HG02973 (cell line): ENCODE measurements around the gene MPPE1.

Experiments
- ATAC-seq: cut with Tn5 transposase; IDR thresholded peaks from one replicate; pipeline ENCODE4 v1.9.1; 2021; ENCODE audit warnings: moderate library complexity; ENCODE audit not compliant: unreplicated experiment

The MPPE1 gene

DNA sequence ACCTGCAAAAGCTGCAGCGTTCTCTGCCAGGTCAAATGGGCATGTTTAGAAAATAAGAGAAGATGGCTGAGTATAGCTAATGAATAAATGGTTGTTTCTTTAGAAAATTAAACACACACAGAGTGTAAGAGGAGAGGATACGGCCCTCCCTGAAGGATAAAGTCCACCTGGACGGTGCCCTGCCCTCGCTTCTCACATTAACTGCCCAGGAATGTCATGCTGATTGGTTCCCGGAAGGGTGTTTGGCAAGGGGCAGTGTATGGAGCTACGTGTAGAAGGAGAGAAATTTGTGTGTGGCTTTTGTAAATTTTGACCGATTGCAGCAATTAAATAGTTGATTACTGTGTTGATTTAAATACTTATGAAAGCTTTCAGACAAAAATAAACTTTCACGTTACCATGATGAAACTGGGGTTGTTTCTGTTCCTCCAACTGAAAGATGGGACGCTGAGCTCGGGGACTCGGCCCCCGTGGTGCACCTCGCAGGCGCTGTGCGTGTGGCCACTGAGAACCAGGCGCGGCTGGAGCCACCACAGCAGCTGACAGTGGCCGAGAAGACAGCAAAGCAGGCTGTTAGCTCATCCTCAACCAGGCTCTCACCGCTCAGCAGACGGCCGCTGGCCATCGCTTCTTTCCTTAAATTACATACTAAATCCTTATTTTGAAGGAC, 22.7 kb downstream of the MPPE1 start:
- no peak for ATAC-seq

DNA sequence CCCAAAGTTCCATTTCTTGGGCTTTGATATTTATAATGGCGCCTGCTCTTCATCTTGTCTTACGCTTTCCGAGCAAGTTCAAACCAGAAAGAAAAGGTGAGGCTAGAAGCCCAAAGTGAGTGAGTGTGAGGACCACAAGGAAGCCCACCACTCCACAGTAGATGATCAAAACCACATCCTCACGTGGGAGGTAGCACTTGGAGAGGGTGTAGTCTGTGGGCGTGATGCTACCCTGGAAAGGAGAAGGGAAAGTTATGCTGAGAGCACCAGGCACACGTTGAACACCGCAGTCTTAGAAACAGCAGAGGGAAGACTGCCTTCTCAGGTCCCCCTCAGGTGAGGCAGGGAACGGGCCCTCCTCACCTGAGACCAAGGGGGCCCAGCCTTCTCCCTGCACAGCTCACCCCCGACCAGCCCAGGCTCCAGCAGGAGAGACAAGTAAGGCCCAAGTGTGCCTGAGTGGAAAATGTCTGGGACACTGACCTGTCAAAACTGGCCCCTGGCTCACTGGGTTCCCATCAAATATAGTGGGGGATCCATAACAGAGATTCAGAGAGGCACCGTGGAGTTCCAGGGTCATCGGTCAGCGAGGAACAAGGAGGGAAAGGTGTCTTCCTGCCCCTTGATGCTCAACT, 23.6 kb downstream of the MPPE1 start:
- no peak for ATAC-seq

DNA sequence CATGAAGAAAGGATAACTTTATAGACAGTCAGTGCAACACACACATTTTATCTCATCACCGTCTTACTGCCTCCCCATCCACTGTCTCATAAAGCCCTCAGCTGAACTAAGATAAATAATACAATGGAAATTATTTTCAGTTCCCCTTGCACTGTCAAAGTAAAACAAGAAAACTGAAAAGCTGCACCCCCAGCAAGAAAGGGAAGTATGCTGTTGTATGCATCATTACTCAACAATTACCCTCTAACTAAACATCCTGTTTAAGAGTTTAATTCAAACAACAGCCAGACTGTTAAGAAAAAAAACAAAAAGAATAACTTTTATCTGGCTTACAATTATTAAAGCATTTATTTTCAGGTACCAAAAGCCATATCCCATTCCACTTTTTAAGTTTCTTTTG, 25.0 kb downstream of the MPPE1 start:
- ATAC-seq = peak; percentile 77

DNA sequence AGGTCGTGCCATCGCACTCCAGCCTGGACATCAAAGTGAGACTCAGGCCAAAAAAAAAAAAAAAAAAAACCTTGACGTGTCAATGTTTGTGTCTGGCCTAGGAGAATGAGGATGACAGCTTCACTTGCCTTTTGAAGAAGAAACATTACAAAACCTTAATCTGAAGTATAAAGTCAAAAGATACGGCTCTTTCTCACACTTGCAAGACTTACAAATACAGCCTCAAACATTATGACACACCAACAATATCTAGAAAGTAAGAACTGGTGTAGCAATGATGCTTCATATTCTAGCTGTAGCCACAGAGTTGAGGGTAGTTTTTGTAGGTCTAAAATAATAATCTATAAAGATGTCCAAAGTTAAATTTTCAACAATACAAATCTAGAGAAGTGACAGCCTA, 25.5 kb downstream of the MPPE1 start:
- no peak for ATAC-seq

DNA sequence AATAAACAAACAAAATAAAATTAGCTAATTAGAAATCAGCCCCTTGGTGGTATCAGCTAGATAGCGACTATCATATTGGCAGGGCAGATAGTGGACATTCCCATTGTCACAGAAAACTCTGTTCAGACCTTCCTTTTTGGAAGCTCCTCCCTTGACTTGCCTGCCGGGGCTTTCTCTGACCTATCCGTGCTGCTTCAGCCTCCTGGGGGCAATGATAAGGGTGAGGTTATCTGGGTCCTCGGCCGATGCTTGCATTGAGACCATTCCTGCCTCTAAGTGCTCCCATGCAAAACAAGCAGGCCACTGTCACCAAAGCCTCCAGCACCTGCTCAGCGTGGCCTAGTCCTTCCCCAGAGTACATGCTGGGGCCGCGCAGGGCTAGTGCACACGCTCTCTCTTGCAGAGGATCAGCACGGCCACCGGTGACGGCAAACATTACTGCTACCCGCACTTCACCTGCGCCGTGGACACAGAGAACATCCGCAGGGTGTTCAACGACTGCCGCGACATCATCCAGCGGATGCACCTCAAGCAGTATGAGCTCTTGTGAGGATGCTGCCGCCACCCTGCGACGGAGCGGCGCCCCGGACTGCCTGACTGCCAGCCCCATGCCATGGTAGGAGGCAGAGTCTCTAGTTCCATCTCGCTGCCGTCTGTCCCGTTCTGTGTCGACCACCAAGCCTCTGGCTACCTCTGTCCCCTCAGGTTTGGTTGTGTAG, 27.4 kb downstream of the MPPE1 start:
- no peak for ATAC-seq

DNA sequence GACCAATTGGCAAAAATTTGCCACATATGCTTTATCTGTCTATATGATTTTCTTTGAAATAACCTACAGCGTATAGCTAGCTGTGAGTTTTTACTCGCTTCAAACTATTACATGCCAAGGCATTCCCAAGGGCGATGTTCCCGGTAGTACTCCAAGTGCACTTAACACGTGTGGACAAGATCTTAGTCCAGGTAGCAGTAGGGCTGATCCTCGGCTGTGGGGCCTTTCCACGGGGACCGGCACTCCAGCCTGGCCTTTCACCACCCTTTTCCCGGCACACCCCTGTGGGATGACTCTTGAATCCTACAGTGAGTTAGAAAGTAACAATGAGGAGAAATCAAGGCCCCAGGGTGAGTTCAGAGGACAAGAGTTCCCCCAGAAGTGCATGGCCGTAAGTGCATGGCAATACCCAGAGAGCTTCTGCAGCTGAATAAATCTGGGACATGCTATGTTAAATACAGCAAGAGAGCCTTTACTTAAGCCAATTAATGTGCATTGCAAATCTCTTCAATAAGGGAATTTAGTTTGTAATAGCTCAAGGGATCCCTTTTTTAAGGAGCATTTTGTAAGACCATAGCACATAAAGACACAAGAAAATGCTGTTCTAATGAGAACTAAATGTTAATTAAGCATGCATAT, 30.5 kb downstream of the MPPE1 start:
- no peak for ATAC-seq

DNA sequence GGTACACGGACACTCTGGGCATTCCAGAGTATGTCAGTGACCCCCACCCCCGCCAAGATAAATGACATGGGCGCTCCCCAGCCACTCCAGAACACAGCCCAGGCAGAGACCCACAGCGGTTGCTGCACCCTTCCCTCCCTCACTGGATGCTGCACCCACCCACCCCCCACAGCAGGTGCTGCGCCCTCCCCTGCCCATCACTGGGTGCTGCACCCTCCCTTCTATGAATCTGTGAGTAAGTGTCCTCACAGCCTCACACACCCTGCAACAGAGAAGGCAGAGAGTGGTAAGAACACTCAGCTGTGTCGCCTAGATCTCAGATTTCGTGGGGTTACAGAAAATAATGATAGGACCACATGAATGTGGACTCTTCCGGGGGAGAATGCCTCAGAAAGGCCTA, 33.4 kb downstream of the MPPE1 start:
- no peak for ATAC-seq

DNA sequence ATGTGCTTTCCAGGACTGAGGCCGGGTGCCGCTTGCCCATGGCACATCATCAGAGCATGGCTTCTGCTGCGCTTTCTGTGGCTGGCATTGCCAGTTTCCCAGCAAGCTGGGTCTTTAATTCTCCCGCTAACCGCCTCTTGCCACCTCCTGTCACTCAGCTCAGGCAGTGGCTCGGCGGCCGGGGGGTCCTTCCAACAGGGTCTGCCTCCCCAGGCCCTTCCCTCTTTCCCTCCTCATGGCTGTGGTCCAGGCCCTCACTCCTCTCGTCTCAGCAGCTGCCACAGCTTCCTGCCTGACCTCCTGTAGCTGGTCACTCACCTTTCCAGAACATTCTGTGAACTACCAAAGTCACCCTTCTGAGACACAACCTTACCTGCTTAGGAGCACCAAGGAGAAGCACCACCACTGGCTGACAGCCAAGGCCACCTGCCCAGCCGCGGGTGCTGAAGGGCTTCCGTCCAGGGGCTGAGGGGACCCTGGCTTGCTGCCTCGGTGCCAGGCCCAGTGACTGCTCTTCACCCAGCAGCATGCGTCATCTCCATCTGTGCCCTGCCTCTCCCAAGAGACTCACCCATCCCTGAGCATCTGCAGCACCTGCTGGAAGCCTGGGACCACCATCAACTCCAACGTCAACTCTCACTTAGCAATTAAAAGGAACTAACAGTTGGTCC, 34.3 kb downstream of the MPPE1 start:
- ATAC-seq = no peak

DNA sequence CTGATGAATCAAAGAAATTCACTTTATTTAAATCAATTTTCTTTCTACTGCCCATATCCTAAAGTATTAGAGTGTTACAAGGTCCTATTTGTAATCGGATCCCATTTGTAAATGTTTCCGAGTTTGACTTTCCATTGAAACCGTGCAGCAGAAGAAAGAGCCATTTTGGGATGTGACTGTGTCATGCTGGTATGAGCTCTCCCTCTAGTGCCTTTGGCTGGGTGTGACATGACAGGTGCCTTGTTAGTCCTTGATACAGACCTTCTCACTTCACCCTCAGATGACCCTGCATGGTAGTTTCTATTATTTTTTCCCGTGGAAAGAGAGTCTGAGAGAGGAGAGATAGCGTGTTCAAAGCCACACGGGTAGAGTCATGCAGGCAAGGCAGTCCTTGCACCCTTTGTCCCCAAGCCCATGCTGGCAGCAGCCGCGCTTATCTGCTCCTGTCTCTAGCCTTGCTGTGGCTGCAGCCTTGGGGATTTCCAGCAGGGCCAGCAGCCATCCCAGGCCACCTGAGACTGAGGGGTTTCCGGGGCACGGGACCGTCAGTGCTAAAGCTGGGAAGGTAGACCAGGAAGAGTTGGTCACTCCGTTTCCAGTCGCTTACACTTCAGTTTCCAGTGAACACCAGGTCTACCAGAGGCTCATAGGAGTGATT, 35.5 kb downstream of the MPPE1 start:
- no peak for ATAC-seq

DNA sequence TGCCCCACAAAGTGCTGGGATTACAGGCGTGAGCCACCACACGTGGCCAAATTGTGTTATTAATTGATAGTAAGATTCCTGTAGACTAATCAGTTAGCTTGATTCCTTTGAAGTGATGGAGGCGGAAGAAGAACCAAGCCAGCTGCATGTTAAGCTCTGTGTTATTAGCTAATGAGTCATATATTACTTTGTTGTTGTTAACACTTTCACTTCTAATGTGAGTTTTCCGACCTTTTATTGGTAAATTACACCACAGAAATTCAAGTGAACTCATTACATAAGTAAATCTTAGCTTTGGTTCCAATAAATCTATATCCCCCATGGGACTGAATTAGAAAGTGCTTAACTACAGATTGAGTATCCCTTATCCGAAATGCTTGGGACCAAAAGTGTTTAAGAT, 36.6 kb downstream of the MPPE1 start:
- no peak for ATAC-seq

DNA sequence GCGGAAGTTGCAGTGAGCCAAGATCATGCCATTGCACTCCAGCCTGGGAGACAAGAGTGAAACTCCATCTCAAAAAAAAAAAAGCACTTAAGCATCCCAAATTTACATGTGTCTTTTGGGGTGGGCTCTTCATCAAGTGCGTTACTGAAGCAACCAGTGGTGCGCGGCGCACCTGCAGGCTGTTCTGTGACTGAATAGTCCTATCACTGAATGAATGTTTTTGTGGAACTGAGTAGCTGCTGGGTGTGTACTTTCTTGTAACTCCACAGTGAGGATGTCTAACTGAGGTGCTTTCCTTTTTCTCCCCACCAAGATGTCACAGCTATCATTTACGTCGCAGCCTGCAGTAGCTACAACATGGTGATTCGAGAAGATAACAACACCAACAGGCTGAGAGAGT, 39.9 kb downstream of the MPPE1 start:
- no peak for ATAC-seq

DNA sequence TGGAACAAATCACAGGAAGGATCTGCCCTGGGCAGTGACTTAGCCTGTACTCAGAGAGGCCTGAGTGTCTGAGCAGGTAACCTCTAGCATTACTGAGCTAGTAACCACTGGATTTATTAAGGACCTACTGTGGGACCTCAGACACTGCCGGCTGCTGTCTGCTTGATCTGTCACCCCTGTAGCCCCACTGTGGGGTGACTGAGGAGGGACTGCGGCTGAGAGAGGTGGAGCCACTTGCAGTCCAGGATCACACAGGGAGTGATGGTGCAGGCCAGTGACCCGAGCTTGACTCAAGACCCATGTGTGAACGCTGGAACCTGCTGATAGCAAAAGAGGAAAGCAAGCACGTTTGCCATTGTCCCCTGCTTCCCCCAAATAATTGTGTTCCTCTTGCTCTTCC, 41.4 kb downstream of the MPPE1 start:
- ATAC-seq = no peak

DNA sequence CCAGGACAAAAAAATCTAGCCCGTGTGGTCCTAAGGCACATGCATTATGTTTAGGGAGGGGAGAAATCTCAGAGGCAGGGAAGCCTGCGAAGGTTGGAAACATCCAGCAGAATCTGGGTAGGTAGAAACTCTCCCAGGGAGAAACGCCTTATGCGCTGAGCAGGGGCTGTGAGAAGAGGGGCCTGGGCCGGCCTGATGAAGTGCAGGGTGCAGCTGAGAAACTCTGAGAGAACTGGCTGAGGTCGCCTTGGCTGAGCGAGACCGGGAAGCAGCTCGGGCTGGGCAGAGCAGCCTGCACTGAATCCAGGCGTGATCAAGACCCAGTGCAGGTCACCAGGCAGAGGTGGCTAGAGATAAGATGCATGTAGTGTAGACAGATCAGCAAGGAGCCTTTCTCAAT, 41.8 kb downstream of the MPPE1 start:
- no peak for ATAC-seq

DNA sequence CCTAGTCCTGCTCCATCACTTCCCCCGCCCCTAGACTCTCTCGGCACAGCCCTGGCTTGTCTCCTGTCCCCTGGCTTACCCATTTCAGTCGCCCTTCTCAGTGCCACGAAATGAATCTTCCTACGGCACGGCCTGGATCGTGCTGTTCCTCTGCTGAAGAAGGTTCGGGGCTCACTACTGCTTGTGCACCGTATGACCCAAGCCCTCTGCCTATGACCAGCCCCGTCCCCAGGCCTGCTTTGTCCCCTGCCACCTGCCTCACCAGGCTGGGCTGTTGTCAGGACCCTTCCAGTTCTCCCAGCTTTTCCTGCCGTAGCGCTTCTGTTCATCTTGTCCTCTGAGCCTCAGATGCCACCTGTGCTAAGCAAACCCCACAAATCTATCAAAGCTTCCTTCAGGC, 43.0 kb downstream of the MPPE1 start:
- no peak for ATAC-seq

DNA sequence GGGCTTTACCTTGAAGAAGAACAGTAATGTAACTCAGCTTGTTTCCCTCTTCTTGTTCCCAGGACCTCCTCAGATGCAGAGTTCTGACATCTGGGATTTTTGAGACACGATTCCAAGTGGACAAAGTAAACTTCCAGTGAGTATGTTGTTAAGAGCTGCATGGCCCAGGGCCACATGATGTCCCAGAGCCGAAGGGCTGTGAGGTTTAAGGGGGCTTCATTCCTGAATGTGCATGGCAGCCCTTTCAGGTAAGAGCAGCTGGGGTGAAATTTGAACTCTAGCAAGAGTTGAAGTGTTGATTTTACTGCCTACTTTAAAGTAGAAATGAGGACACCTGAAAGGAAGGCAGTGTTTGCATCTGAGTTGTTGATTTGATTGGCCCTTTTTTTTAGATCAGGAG, 43.6 kb downstream of the MPPE1 start:
- no peak for ATAC-seq

DNA sequence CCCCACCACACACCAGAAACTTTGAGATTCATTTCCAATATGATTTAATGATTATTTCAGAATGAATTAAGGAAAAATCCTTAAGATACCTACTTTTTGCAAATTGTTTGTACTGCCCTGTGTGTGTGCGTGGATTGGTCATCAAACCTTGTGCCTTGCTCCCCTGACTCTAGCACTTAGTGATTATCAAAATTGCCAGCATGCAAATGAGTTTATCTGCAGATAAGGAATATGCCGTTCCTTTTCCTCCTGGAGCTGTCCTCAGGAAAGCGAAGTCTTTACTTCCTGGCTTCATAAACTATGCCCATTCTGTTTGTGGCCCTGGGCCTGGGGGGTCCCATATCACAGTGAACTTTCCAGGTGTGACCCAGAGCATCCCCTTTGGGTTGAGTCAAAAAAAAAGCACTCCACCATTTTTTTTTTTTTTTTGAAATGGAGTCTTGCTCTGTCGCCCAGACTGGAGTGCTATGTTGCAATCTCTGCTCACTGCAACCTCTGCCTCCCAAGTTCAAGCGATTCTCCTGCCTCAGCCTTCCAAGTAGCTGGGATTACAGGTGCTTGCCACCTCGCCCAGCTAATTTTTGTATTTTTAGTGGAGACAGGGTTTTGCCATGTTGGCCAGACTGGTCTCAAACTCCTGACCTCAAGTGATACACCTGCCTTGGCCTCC, 45.5 kb downstream of the MPPE1 start:
- no peak for ATAC-seq

DNA sequence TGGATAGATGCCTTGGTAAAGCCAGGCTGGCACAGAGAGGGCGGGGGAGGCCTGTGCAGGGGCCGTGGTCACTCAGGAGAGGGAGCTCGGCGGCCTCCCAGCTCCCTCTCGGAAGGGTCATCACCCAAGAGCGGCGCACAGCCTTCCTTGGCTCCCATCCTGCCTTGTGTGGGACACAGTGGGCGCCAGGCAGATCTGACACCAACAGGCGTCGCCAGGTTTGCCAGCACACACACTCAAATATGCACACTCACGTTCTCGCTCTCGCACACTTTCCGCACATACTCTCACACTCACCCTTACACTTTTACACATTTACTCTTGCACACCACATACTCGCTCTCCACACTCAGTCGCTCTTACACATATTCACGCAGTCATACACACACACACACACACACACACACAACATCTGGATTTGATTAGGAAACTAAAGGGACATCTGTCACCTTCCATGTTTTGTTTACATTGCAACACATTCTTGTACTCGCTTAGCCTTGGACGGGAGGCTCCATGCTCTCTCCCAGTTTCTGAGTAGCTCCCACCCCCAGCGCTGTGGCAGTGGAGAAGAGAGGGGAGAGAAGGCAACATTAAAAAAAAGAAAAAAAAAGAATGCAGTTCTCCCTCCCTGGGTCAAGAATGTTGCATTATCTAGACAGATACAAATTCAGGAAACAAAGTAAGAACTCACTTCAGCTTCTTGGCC, 46.4 kb downstream of the MPPE1 start:
- no peak for ATAC-seq

DNA sequence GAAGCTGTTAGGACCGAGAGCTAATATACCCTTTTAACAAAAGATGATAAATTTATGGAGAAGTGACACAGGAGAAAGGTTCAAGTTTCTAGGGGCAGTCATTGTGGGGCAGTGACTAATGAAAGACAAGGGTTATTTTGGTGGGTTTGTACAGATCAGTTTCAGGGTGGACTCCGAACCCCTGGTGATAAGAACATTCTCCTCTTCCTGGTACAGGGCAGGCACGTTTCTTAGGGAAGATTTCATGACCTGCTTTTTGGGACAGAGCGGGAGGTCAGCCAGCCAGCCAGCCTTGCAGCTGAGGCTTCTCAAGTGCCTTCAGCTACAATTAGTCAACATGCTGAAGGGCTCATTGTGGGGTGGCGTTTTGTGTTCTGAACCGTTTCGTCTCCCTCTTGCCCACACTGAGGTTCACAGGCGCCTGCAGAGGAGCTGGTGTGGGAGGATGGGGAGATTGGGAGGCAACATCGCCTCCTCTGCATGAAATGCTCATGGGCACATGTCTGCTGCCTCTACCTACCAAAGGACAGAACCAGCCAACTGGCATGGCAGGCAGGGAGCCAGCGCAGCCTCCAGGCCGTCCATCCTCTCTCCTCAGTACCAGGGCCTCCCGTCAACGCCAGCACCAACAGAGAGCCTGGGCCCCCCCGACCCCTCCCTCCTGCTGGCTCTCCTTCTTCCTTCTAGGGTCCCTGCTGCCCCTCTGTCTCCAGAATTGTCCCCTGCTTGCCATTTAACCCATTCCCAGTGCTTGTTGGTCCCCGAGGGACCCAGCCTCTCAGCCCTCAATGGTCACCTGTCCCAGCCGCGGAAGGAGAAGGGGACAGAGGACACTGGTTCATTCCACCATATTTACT, 47.3 kb downstream of the MPPE1 start:
- no peak for ATAC-seq

DNA sequence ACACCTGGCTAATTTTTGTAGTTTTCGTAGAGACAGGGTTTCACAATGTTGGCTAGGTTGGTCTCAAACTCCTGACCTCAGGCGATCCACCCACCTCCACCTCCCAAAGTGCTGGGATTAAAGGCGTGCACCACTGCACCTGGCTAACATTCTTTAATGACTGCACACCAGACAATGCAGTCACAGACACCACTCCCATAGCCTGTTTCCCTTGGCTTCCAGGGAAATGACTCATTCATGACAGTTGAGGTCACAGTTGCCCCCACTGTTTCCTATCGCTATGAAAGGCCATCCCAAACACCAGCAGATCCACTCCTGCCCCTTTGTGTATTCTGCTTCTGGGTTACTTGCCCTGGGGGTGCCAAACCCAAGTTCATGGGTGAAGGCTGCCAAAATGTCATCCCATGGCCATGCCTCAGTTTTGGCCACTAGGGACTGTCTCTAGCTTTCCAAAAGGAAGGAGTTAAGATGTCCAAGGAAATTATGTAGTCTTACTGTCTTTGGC, 48.2 kb downstream of the MPPE1 start:
- ATAC-seq = no peak
